Activated CD8-positive, alpha-beta T cell treated with anti-CD3 and anti-CD28 coated beads for 36 hours (primary cell): ENCODE measurements around the gene KPNA4. TPM values are rescaled to one million over a fixed set of nuclear protein-coding genes. Genes with fewer than 3 reads are reported as not detected.

Experiments
- ATAC-seq: fragments of 200-7000 bp; cut with Tn5 transposase; one replicate; pipeline ENCODE4 v1.10.0; 2021; ENCODE audit warnings: mild to moderate bottlenecking, moderate library complexity
- CTCF ChIA-PET: fragments of 350-600 bp; sonication (Branson Sonifier 250); formaldehyde crosslinking; loops from one replicate; lab custom pipeline; 2021; ENCODE audit warnings: antibody characterized with exemption; lab: Charles Lee
- POLR2A ChIA-PET: fragments of 350-600 bp; sonication (Branson Sonifier 250); formaldehyde crosslinking; loops from one replicate; lab custom pipeline; 2021; ENCODE audit warnings: antibody characterized with exemption; lab: Charles Lee
- DNase-seq: peaks from one replicate; pipeline ENCODE4 v3.0.0-alpha.2; 2020
- H3K27ac Mint-ChIP-seq: one replicate; pipeline ENCODE4 v1.8.0; 2021; ENCODE audit warnings: mild to moderate bottlenecking, mixed read lengths
- H3K27me3 Mint-ChIP-seq: one replicate; pipeline ENCODE4 v1.8.0; 2021; ENCODE audit warnings: mixed read lengths
- H3K36me3 Mint-ChIP-seq: one replicate; pipeline ENCODE4 v1.8.0; 2021; ENCODE audit warnings: low read depth, mixed read lengths
- H3K4me1 Mint-ChIP-seq: one replicate; pipeline ENCODE4 v1.8.0; 2021; ENCODE audit warnings: low read depth, mixed read lengths
- H3K4me3 Mint-ChIP-seq: one replicate; pipeline ENCODE4 v1.8.0; 2021; ENCODE audit warnings: mild to moderate bottlenecking, moderate library complexity, mixed read lengths
- H3K9me3 Mint-ChIP-seq: one replicate; pipeline ENCODE4 v1.8.0; 2021; ENCODE audit warnings: mixed read lengths
- CTCF ChIP-seq: fragments of 200-600 bp; IDR thresholded peaks from one replicate; pipeline ENCODE4 v1.8.0; 2022; ENCODE audit warnings: antibody characterized with exemption, mild to moderate bottlenecking
- intact Hi-C: fragments of 100-400 bp; cut with micrococcal nuclease; formaldehyde crosslinking; loops from one replicate; pipeline ENCODE4 v1.10.0; 2022
- total RNA-seq, 2 experiments: library from RNA; stranded (reverse); gene quantifications; one replicate each; pipeline ENCODE4 v1.2.3, GENCODE V29; 2021

Gene KPNA4
- total RNA-seq, 2 experiments from 2014 or later = 50.6 to 51.0 TPM

GRCh38 chr3:160580938-160581337, 15.6 kb upstream of the KPNA4 start:
- H3K9me3 Mint-ChIP-seq = peaks cover 11% of the 10 kb centered on the region
- H3K4me3 Mint-ChIP-seq = no peak overlapping the region
- peaks cover 4% of the 10 kb centered on the region for H3K36me3 Mint-ChIP-seq
- DNase-seq (no peak), ATAC-seq (no peak)
- no peak overlapping the region for H3K27ac Mint-ChIP-seq
- POLR2A ChIA-PET = no interaction called here
- CTCF ChIA-PET = no interaction called here
- intact Hi-C loops = no loop called here
- H3K4me1 Mint-ChIP-seq = no peaks in the 10 kb centered on the region
- H3K27me3 Mint-ChIP-seq = peaks cover 12% of the 10 kb centered on the region
- no peak for TF ChIP-seq CTCF

DNA sequence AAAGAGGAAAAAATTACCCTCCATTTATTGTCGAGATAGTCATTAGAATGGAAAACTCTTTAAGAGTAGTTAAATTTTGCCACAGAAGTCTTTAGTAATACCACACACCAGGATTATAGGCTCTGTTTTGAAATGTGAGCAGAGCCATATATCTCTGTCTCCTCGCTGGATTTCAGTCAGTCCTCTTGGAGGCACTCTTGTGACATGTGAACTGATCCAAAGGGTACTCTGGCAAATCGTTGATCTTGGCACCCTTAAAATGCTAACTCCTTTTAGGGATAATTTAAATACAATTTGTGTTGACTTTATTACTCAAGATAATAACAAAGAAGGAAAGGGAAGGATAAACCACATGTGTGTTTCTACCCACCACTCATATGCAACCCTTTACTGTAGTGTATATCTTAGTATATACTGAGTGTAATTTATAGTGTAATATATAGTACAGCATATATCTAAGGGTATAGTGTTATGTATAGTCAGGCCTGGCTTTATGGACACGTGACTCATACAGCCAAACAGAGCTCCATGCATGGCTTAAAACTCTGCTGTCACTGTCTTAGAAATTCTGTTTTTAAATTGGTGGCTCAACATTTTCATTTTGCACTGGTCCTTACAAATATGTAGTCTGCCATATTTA, 12.3 kb upstream of the KPNA4 start:
- peaks cover 11% of the 10 kb centered on the region for H3K9me3 Mint-ChIP-seq
- no peak for ATAC-seq
- intact Hi-C loops = no loop called here
- no peak for TF ChIP-seq CTCF
- no peak overlapping the region for H3K27ac Mint-ChIP-seq
- ChIA-PET POLR2A (interaction anchor here (1.2 kb wide), 1 partner anchor 12 kb away, joined by 4 read pairs; no protein-coding TSS in a partner anchor), CTCF (interaction anchor here (0.7 kb wide), 1 partner anchor 365 kb away, joined by 3 read pairs; no protein-coding TSS in a partner anchor)
- peaks cover 4% of the 10 kb centered on the region for H3K36me3 Mint-ChIP-seq
- H3K27me3 Mint-ChIP-seq = peaks cover 12% of the 10 kb centered on the region
- no peaks in the 10 kb centered on the region for H3K4me1 Mint-ChIP-seq
- H3K4me3 Mint-ChIP-seq = no peak overlapping the region
- DNase-seq = no peak

DNA sequence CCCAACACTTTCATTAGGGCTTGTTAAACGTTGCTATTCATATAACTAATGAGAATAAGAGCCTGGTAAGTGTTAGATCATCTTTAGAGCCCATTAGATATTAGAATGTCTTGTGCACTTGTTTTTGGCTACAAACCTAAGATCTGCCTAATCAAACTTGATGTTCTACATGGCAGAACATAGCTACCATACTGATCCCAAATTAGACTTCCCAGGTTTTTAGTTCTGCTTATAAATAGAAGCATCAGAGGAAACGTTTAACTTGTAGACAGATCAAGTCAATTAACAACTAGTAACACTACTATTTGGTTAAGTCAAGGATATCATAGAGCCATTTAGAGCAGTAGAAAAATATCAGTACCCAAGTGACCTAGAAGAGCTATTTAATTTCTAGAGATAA, 11.7 kb upstream of the KPNA4 start:
- ATAC-seq = no peak
- intact Hi-C loops = no loop called here
- no peak for TF ChIP-seq CTCF
- peaks cover 4% of the 10 kb centered on the region for H3K36me3 Mint-ChIP-seq
- CTCF ChIA-PET = interaction anchor here (0.7 kb wide), 1 partner anchor 366 kb away, joined by 3 read pairs; no protein-coding TSS in a partner anchor
- H3K27ac Mint-ChIP-seq = no peak overlapping the region
- no peak overlapping the region for H3K4me3 Mint-ChIP-seq
- peaks cover 11% of the 10 kb centered on the region for H3K9me3 Mint-ChIP-seq
- H3K4me1 Mint-ChIP-seq = no peaks in the 10 kb centered on the region
- peaks cover 12% of the 10 kb centered on the region for H3K27me3 Mint-ChIP-seq
- no peak for DNase-seq
- POLR2A ChIA-PET = interaction anchor here (1.2 kb wide), 1 partner anchor 11 kb away, joined by 4 read pairs; no protein-coding TSS in a partner anchor

DNA sequence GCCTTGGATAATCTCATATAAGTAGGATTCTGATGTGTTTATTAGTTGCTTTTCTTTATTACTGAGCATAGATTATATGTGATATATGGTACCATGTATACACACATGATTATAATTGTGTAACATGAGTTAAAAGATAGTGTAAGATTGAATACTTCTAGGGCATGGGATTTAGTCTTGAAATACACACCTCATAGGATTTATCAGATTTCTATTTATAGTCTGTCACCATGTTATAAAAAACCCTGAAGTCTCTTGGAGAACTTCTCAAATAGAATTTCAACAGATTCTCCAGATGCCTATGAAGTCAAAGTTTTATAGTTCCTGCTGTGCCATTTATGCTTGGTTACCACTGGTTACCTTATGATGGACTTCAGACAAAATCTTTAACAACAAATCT, 11.2 kb upstream of the KPNA4 start:
- ChIA-PET CTCF (interaction anchor here (0.7 kb wide), 1 partner anchor 366 kb away, joined by 3 read pairs; no protein-coding TSS in a partner anchor), POLR2A (no interaction called here)
- Mint-ChIP-seq H3K4me3 (no peak overlapping the region), H3K27ac (no peak overlapping the region), H3K27me3 (peaks cover 11% of the 10 kb centered on the region), H3K9me3 (peaks cover 7% of the 10 kb centered on the region), H3K4me1 (no peaks in the 10 kb centered on the region), H3K36me3 (peaks cover 3% of the 10 kb centered on the region)
- DNase-seq (no peak), ATAC-seq (no peak)
- intact Hi-C loops = no loop called here
- no peak for TF ChIP-seq CTCF

DNA sequence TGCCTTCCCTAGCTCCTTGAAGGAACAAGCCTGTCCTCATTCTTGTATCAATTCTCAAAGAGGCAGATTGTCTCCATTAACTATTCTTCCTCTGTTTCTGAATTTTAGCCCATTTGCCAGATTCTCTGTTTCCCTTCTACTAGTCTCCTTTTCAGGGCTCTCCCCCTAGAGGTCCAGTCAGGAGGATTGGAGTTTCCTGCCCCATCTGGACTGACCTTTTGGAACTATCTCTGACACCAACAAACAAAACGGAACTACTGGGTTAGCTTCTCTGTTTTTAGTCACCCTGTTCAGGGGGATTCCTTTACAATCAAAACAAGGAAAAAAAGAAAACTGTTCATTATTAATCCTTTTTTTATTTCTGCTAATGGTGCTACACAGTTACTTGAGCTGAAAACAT, 10.2 kb upstream of the KPNA4 start:
- DNase-seq = no peak
- Mint-ChIP-seq H3K9me3 (peaks cover 2% of the 10 kb centered on the region), H3K36me3 (no peaks in the 10 kb centered on the region), H3K4me3 (no peak overlapping the region), H3K27ac (no peak overlapping the region), H3K4me1 (no peaks in the 10 kb centered on the region), H3K27me3 (peaks cover 9% of the 10 kb centered on the region)
- no peak for TF ChIP-seq CTCF
- no peak for ATAC-seq
- ChIA-PET CTCF (no interaction called here), POLR2A (no interaction called here)
- intact Hi-C loops = no loop called here
